Naive B cell (primary cell): Measurements from ENCODE around the gene LAMTOR5. TPM values are rescaled to one million over a fixed set of nuclear protein-coding genes. Genes with fewer than 3 reads are reported as not detected.
A peak's percentile ranks its signal among the peaks of the same experiment; 100 is the strongest.
"Not testable (repeated sequence)": the region's sequence is repeated elsewhere in the genome, so short reads cannot be mapped to it uniquely, and the experiment has no call there.

Experiments
- ATAC-seq, 2 donors: fragments of 150-1000 bp; cut with Tn5 transposase; 2 replicates each; pipeline ENCODE4 v1.10.0; 2021; ENCODE audit warnings: low read depth in 2 of 2, mild to moderate bottlenecking in 2 of 2, moderate library complexity in 2 of 2
- DNase-seq: peaks from one replicate; pipeline ENCODE4 v3.0.0; 2022
- H3K27ac Mint-ChIP-seq, 6 donors: one replicate each; pipeline ENCODE4 v1.8.0; 2020 to 2022; ENCODE audit warnings: mild to moderate bottlenecking in 6 of 6, mixed read lengths in 6 of 6, moderate library complexity in 5 of 6, inconsistent platforms in 2 of 6
- H3K27me3 Mint-ChIP-seq, 3 donors: one replicate each; pipeline ENCODE4 v1.8.0; 2021 to 2022; ENCODE audit warnings: mixed read lengths in 3 of 3, mild to moderate bottlenecking in 1 of 3
- H3K36me3 Mint-ChIP-seq, 2 donors: one replicate each; pipeline ENCODE4 v1.8.0; 2020 to 2022; ENCODE audit warnings: mixed read lengths in 2 of 2, inconsistent platforms in 1 of 2, mild to moderate bottlenecking in 1 of 2
- H3K4me1 Mint-ChIP-seq, 3 donors: one replicate each; pipeline ENCODE4 v1.8.0; 2020 to 2022; ENCODE audit warnings: mixed read lengths in 3 of 3, inconsistent platforms in 1 of 3, mild to moderate bottlenecking in 1 of 3, moderate library complexity in 1 of 3
- H3K4me3 Mint-ChIP-seq, 8 donors: one replicate each; pipeline ENCODE4 v1.8.0; 2020 to 2022; ENCODE audit warnings: mild to moderate bottlenecking in 8 of 8, mixed read lengths in 8 of 8, moderate library complexity in 8 of 8, inconsistent platforms in 2 of 8
- H3K9me3 Mint-ChIP-seq, 7 donors: one replicate each; pipeline ENCODE4 v1.8.0; 2020 to 2022; ENCODE audit warnings: mixed read lengths in 7 of 7, mild to moderate bottlenecking in 5 of 7, inconsistent platforms in 2 of 7, moderate library complexity in 1 of 7
- polyA plus RNA-seq, 6 donors: library from polyadenylated mRNA; unstranded; fragments of 300-500 nt; fragmentation: Illumina TruSeq; gene quantifications; one replicate each; pipeline ENCODE4 v1.2.3, GENCODE V29; 2021; ENCODE audit warnings: low read depth in 6 of 6

Gene LAMTOR5
- polyA plus RNA-seq, 6 donors from 2014 or later = 472 to 651 (median 493) TPM

GRCh38 chr1:110420023-110420662 lies 12.6 kb upstream of the LAMTOR5 start:
- ATAC-seq (no peak), DNase-seq (no peak)
- Mint-ChIP-seq H3K36me3 (peaks cover 0 to 11% of the 10 kb centered on the region in 2 donors), H3K9me3 (peaks cover 0 to 9% (median 4%) of the 10 kb centered on the region in 7 donors), H3K4me3 (no peak overlapping the region), H3K27me3 (peaks cover 5 to 12% (median 8%) of the 10 kb centered on the region in 3 donors), H3K27ac (no peak overlapping the region), H3K4me1 (no peaks in the 10 kb centered on the region)

- Mint-ChIP-seq H3K4me1 (peaks cover 0 to 4% (median 0%) of the 10 kb centered on the region in 3 donors), H3K36me3 (peaks cover 0 to 11% of the 10 kb centered on the region in 2 donors), H3K4me3 (no peak overlapping the region), H3K27ac (no peak overlapping the region), H3K27me3 (peaks cover 2 to 4% (median 3%) of the 10 kb centered on the region in 3 donors), H3K9me3 (peaks cover 0 to 9% (median 4%) of the 10 kb centered on the region in 7 donors)
- DNase-seq (no peak), ATAC-seq (no peak)
Measured at GRCh38 chr1:110418729-110419128, 11.2 kb upstream of the LAMTOR5 start.

- Mint-ChIP-seq H3K4me1 (peaks cover 10 to 30% (median 12%) of the 10 kb centered on the region in 3 donors), H3K4me3 (peak overlapping the region in 7 of 8 donors; percentile 8 to 91 (median 67)), H3K27ac (peak overlapping the region in 5 of 6 donors; percentile 34 to 81 (median 43))
- H3K36me3 Mint-ChIP-seq, H3K9me3 Mint-ChIP-seq, H3K27me3 Mint-ChIP-seq, DNase-seq: not testable (repeated sequence)
- ATAC-seq = peak in 1 of 2 donors; percentile 18
Measured at GRCh38 chr1:110413045-110413444, 5.6 kb upstream of the LAMTOR5 start.

GRCh38 chr1:110412576-110412975 lies 5.1 kb upstream of the LAMTOR5 start:
- DNase-seq (peak; percentile 59), ATAC-seq (peak; percentile 63 to 66)
- Mint-ChIP-seq H3K27ac (peak overlapping the region in 5 of 6 donors; percentile 34 to 81 (median 43)), H3K4me3 (peak overlapping the region in 7 of 8 donors; percentile 8 to 91 (median 67)), H3K36me3 (peaks cover 0 to 2% of the 10 kb centered on the region in 2 donors), H3K9me3 (no peaks in the 10 kb centered on the region), H3K4me1 (peaks cover 15 to 34% (median 17%) of the 10 kb centered on the region in 3 donors), H3K27me3 (no peaks in the 10 kb centered on the region)

GRCh38 chr1:110411173-110411735 lies 3.8 kb upstream of the LAMTOR5 start:
- Mint-ChIP-seq H3K27ac (peak overlapping the region in 1 of 6 donors; percentile 68), H3K4me3 (peak overlapping the region in 1 of 8 donors; percentile 26)

GRCh38 chr1:110409316-110409715 lies 1.8 kb upstream of the LAMTOR5 start:
- Mint-ChIP-seq H3K4me1 (peaks cover 19 to 52% (median 26%) of the 10 kb centered on the region in 3 donors), H3K27ac (peak overlapping the region; percentile 26 to 98 (median 76)), H3K4me3 (peak overlapping the region in 5 of 8 donors; percentile 8 to 100 (median 97)), H3K9me3 (no peaks in the 10 kb centered on the region), H3K36me3 (peaks cover 0 to 10% of the 10 kb centered on the region in 2 donors), H3K27me3 (no peaks in the 10 kb centered on the region)
- no peak for DNase-seq
- no peak for ATAC-seq

More at GRCh38 chr1:110411173-110411735, 3.8 kb upstream of the LAMTOR5 start:
- no peak for DNase-seq
- no peak for ATAC-seq
- Mint-ChIP-seq H3K36me3 (peaks cover 0 to 7% of the 10 kb centered on the region in 2 donors), H3K9me3 (no peaks in the 10 kb centered on the region), H3K27me3 (no peaks in the 10 kb centered on the region), H3K4me1 (peaks cover 20 to 45% (median 22%) of the 10 kb centered on the region in 3 donors)

GRCh38 chr1:110408488-110408887 lies 994 bp upstream of the LAMTOR5 start:
- Mint-ChIP-seq H3K9me3 (no peaks in the 10 kb centered on the region), H3K4me1 (peaks cover 20 to 52% (median 26%) of the 10 kb centered on the region in 3 donors), H3K27ac (peak overlapping the region; percentile 26 to 100 (median 98)), H3K4me3 (peak overlapping the region; percentile 44 to 100 (median 97)), H3K27me3 (no peaks in the 10 kb centered on the region), H3K36me3 (peaks cover 0 to 14% of the 10 kb centered on the region in 2 donors)
- DNase-seq (no peak), ATAC-seq (no peak)

- Mint-ChIP-seq H3K4me3 (peak overlapping the region; percentile 94 to 100 (median 99)), H3K36me3 (peaks cover 4 to 14% of the 10 kb centered on the region in 2 donors), H3K4me1 (peaks cover 13 to 36% (median 17%) of the 10 kb centered on the region in 3 donors), H3K27ac (peak overlapping the region; percentile 56 to 100 (median 98))
- not testable (repeated sequence) for DNase-seq, H3K9me3 Mint-ChIP-seq, ATAC-seq, H3K27me3 Mint-ChIP-seq
Measured at GRCh38 chr1:110406407-110406806, 1.1 kb downstream of the LAMTOR5 start.

- no peak for ATAC-seq
- Mint-ChIP-seq H3K4me3 (peak overlapping the region in 1 of 8 donors; percentile 46), H3K27ac (peak overlapping the region in 2 of 6 donors; percentile 16 to 33)
Measured at GRCh38 chr1:110404401-110404800, 3.1 kb downstream of the LAMTOR5 start.

GRCh38 chr1:110403805-110404204 lies 3.7 kb downstream of the LAMTOR5 start:
- no peaks in the 10 kb centered on the region for H3K9me3 Mint-ChIP-seq
- ATAC-seq = no peak
- peaks cover 13 to 26% (median 17%) of the 10 kb centered on the region in 3 donors for H3K4me1 Mint-ChIP-seq
- no peaks in the 10 kb centered on the region for H3K27me3 Mint-ChIP-seq
- peak overlapping the region in 1 of 6 donors; percentile 18 for H3K27ac Mint-ChIP-seq
- peaks cover 4 to 14% of the 10 kb centered on the region in 2 donors for H3K36me3 Mint-ChIP-seq
- H3K4me3 Mint-ChIP-seq = peak overlapping the region in 1 of 8 donors; percentile 46
- no peak for DNase-seq

More at GRCh38 chr1:110404401-110404800, 3.1 kb downstream of the LAMTOR5 start:
- H3K4me1 Mint-ChIP-seq = peaks cover 13 to 32% (median 17%) of the 10 kb centered on the region in 3 donors
- peaks cover 4 to 14% of the 10 kb centered on the region in 2 donors for H3K36me3 Mint-ChIP-seq
- no peak for DNase-seq
- no peaks in the 10 kb centered on the region for H3K9me3 Mint-ChIP-seq
- no peaks in the 10 kb centered on the region for H3K27me3 Mint-ChIP-seq

- ATAC-seq, H3K27me3 Mint-ChIP-seq, H3K27ac Mint-ChIP-seq, H3K9me3 Mint-ChIP-seq, DNase-seq: not testable (repeated sequence)
- Mint-ChIP-seq H3K4me3 (peak overlapping the region in 1 of 8 donors; percentile 21), H3K4me1 (peaks cover 0 to 13% (median 0%) of the 10 kb centered on the region in 3 donors), H3K36me3 (peaks cover 15 to 17% of the 10 kb centered on the region in 2 donors)
Measured at GRCh38 chr1:110396259-110396958, 11.1 kb downstream of the LAMTOR5 start.

GRCh38 chr1:110394493-110394820 lies 13.0 kb downstream of the LAMTOR5 start:
- Mint-ChIP-seq H3K36me3 (peaks cover 15 to 17% of the 10 kb centered on the region in 2 donors), H3K9me3 (peaks cover 0 to 3% (median 0%) of the 10 kb centered on the region in 7 donors), H3K4me3 (no peak overlapping the region), H3K27ac (peak overlapping the region in 1 of 6 donors; percentile 36), H3K4me1 (peaks cover 0 to 13% (median under 1%) of the 10 kb centered on the region in 3 donors), H3K27me3 (no peaks in the 10 kb centered on the region)
- ATAC-seq (no peak), DNase-seq (no peak)
